Loucy (cell line): Measurements from ENCODE around the gene ARHGAP15.

ENCODE experiments used
- CTCF ChIP-seq: fragments of 200-600 bp; sonication (generic); conservative IDR thresholded peaks from 2 replicates; pipeline ENCODE4 v1.5.1; 2014; ENCODE audit warnings: mild to moderate bottlenecking, antibody characterized with exemption, low read length
- EZH2phosphoT487 ChIP-seq: fragments of 200-600 bp; IDR thresholded peaks from 2 replicates; pipeline ENCODE4 v1.6.1; 2018; ENCODE audit warnings: antibody characterized with exemption, mild to moderate bottlenecking, moderate library complexity, borderline replicate concordance

- TF ChIP-seq CTCF: no peak
- no peak for TF ChIP-seq EZH2phosphoT487
These were observed 29.6 kb downstream of the ARHGAP15 start for GRCh38 chr2:143158551-143159485.
